ENCODE data around the gene CTTNBP2NL. TPM values are rescaled to one million over a fixed set of nuclear protein-coding genes. Genes with fewer than 3 reads are reported as not detected.

Gene CTTNBP2NL
- total RNA-seq, 1 experiment from 2014 or later, result 38.8 TPM

GRCh38 chr1:112458756-112459155, 62.7 kb downstream of the CTTNBP2NL start:
- Histone ChIP-seq H2BK12ac (ENCODE audit: insufficient read length, low read depth, low read length) (no peak overlapping the region), H3K4ac (ENCODE audit: low read depth, low read length) (no peak overlapping the region), H4K5ac (ENCODE audit: insufficient read length, low read depth, low read length) (no peak overlapping the region), H3K23ac (ENCODE audit: insufficient read length, low read depth, low read length) (no peak overlapping the region), H3K4me1 (ENCODE audit: insufficient read depth, low read length) (no peaks in the 10 kb centered on the region), H3K56ac (ENCODE audit: insufficient read length, low read depth, low read length) (no peak overlapping the region), H3K79me1 (ENCODE audit: insufficient read depth, low read depth, low read length, poor library complexity, severe bottlenecking) (no peaks in the 10 kb centered on the region), H4K8ac (replicated peaks; ENCODE audit: insufficient read length, low read depth, low read length) (no peak overlapping the region), H2AFZ (ENCODE audit: low read length) (no peak overlapping the region), H3K9me3 (ENCODE audit: control insufficient read depth, low read depth, low read length) (no peaks in the 10 kb centered on the region), H3K9ac (ENCODE audit: extremely low read depth, insufficient read length, low read length) (no peak overlapping the region), H3K27ac (ENCODE audit: insufficient read length, low read depth, low read length) (no peak overlapping the region), H4K91ac (ENCODE audit: insufficient read length, low read depth, low read length) (no peak overlapping the region), H3K79me2 (ENCODE audit: insufficient read depth, low read length) (no peaks in the 10 kb centered on the region), H4K20me1 (ENCODE audit: control insufficient read depth, insufficient read depth, insufficient read length) (no peaks in the 10 kb centered on the region), H2BK5ac (ENCODE audit: insufficient read length, low read length) (no peak overlapping the region), H3K23me2 (ENCODE audit: insufficient read length, low read depth, low read length, poor library complexity, severe bottlenecking) (no peaks in the 10 kb centered on the region), H2AK5ac (ENCODE audit: insufficient read length, low read length) (no peak overlapping the region), H2BK120ac (ENCODE audit: low read depth, low read length, poor library complexity, severe bottlenecking) (no peak overlapping the region), H3K4me2 (ENCODE audit: insufficient read depth, insufficient read length, low read length) (no peak overlapping the region), H3T11ph (ENCODE audit: low read length) (no peak overlapping the region), H3K18ac (ENCODE audit: insufficient read length, low read depth, low read length) (no peak overlapping the region), H2BK15ac (ENCODE audit: low read depth, low read length) (no peak overlapping the region), H2BK20ac (ENCODE audit: low read depth, low read length, poor library complexity, severe bottlenecking) (no peak overlapping the region), H3K14ac (ENCODE audit: insufficient read depth, low read length) (no peak overlapping the region), H3K27me3 (ENCODE audit: insufficient read depth, low read length) (no peaks in the 10 kb centered on the region)
- Mint-ChIP-seq H3K9me3 (no peaks in the 10 kb centered on the region), H3K27me3 (ENCODE audit: low read depth) (no peaks in the 10 kb centered on the region), H3K27ac (no peak overlapping the region), H3K36me3 (ENCODE audit: insufficient read depth in 1 of 3, low read depth in 3 of 3) (peaks cover 21 to 51% (median 39%) of the 10 kb centered on the region in 3 experiments), H3K4me1 (peaks cover 19 to 31% of the 10 kb centered on the region in 2 experiments), H3K4me3 (no peak overlapping the region)
- no peak for TF ChIP-seq CTCF (conservative IDR thresholded peaks at IDR 0.05)
- DNase-seq, result no peak
- whole genome bisulfite sequencing (ENCODE audit: extremely low coverage, insufficient read length, low lambda C conversion rate), result no CpG with 5 or more reads among the region's 4 CpGs
